HS-5 (cell line): ENCODE measurements around the gene CCND3.
A peak's percentile ranks its signal among the peaks of the same experiment; 100 is the strongest.
"Not testable (repeated sequence)": the region's sequence is repeated elsewhere in the genome, so short reads cannot be mapped to it uniquely, and the experiment has no call there.

Experiments used
- DNase-seq: peaks from one replicate; pipeline ENCODE4 v3.0.0-alpha.2; 2012; ENCODE audit warnings: low read depth

CCND3 gene

GRCh38 chr6:41947581-41948220, 6.1 kb upstream of the CCND3 start:
- no peak for DNase-seq

GRCh38 chr6:41943456-41943855, 1.8 kb upstream of the CCND3 start:
- no peak for DNase-seq

- DNase-seq = not testable (repeated sequence)
Measured at GRCh38 chr6:41942882-41943281, 1.3 kb upstream of the CCND3 start.

GRCh38 chr6:41942067-41942851, 651 bp upstream of the CCND3 start:
- DNase-seq = peak; percentile 73

GRCh38 chr6:41940759-41941279, 789 bp downstream of the CCND3 start:
- no peak for DNase-seq

GRCh38 chr6:41939848-41940758, 1.5 kb downstream of the CCND3 start:
- DNase-seq = no peak

GRCh38 chr6:41939176-41939847, 2.3 kb downstream of the CCND3 start:
- no peak for DNase-seq

GRCh38 chr6:41938590-41939175, 2.9 kb downstream of the CCND3 start:
- no peak for DNase-seq

- DNase-seq = no peak
Measured at GRCh38 chr6:41937861-41938574, 3.6 kb downstream of the CCND3 start.

- no peak for DNase-seq
Measured at GRCh38 chr6:41937472-41937860, 4.1 kb downstream of the CCND3 start.

- DNase-seq = peak; percentile 72
Measured at GRCh38 chr6:41936073-41936837, 5.4 kb downstream of the CCND3 start.

- DNase-seq = no peak
Measured at GRCh38 chr6:41935685-41936072, 5.9 kb downstream of the CCND3 start.

- DNase-seq = no peak
Measured at GRCh38 chr6:41935193-41935574, 6.4 kb downstream of the CCND3 start.

GRCh38 chr6:41934278-41935192, 7.1 kb downstream of the CCND3 start:
- no peak for DNase-seq

GRCh38 chr6:41932378-41932777, 9.2 kb downstream of the CCND3 start:
- no peak for DNase-seq

- DNase-seq = no peak
Measured at GRCh38 chr6:41931792-41932191, 9.8 kb downstream of the CCND3 start.

GRCh38 chr6:41929924-41930323, 11.7 kb downstream of the CCND3 start:
- no peak for DNase-seq

GRCh38 chr6:41927253-41927652, 14.4 kb downstream of the CCND3 start:
- no peak for DNase-seq

- DNase-seq = no peak
Measured at GRCh38 chr6:41922154-41922553, 19.5 kb downstream of the CCND3 start.
